Measurements from ENCODE around the gene MCTP1. TPM values are rescaled to one million over a fixed set of nuclear protein-coding genes. Genes with fewer than 3 reads are reported as not detected.

The MCTP1 gene
- total and polyA plus RNA-seq, 2 of the 13 experiments (the other 11 are each of a cell fraction or from before 2014, with no cell fraction given) = 0.15 to 0.48 TPM

DNA sequence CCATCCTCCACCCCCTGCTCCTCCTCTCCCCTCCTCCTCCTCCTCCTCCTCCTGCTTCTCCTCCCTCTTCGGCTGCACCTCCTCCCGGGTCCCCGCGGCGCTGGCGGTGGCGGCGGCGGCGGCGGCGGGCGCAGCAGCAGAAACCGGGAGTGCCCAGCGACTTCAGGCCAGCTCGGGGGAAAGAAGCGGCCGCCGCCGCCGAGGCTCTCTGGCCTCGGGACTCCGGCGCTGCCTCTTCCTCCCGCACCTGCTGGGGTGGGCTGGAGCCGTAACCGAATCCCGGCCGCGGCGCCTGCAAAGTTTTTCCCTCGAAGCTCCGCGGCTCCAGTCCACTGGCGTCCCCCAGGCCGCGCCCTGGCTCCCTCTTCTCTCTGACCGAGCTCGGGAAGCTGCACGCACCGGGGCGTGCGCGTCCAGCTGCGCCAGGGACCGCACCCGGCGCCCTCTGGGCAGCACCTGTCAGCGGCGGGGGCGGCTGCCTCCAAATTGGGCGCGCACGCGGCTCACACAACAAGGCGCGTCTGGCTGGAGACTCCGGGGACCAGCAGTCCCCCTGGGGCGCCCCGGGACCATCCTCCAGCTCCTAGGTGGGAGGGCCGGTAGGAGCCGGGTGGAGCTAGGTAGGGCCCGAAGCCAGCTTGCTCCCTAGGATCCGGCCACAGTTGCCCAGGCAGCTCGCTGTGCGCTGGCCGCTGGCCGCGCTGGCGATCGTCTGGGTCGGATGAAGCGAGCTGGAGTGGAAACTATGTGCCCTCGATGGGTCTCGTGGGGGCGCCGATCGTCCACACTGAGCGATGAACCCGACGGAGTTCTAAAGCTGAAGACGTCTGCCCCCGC is at the start of gene MCTP1 (continued):
- TF ChIP-seq, protein P1, sequence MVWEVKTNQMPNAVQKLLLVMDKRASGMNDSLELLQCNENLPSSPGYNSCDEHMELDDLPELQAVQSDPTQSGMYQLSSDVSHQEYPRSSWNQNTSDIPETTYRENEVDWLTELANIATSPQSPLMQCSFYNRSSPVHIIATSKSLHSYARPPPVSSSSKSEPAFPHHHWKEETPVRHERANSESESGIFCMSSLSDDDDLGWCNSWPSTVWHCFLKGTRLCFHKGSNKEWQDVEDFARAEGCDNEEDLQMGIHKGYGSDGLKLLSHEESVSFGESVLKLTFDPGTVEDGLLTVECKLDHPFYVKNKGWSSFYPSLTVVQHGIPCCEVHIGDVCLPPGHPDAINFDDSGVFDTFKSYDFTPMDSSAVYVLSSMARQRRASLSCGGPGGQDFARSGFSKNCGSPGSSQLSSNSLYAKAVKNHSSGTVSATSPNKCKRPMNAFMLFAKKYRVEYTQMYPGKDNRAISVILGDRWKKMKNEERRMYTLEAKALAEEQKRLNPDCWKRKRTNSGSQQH (CRISPR knock-in tag; IDR thresholded peaks at IDR 0.05; ENCODE audit: low read depth) = no peak

DNA sequence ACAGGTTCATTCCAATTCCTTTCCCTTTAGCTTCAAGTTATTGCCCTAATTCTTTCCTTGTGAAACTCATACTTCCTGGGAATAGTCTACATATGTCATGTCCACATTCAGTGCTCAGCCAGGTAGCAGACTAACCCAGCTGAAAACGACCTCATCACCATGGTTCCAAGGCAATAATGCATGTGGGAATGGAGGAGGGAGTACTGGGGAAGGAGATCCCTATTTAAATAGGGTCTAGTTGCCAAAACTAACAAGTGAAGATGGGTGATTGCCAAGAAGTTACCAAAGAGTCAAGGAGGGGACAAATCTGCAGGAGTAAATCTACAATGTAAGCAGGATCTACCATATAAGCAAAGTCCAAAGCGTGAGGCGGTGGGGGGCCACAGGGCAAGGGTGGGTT is 47.3 kb upstream of the MCTP1 start:
- no peak overlapping the region for H2AFZ ChIP-seq (ENCODE audit: low read length)
- CTCF ChIA-PET (ENCODE audit: low intra/inter-chr PET ratio, low total read pairs) = no interaction called here
- TF ChIP-seq PHF21A (CRISPR knock-in tag; IDR thresholded peaks at IDR 0.05) = no peak
- no peak for TF ChIP-seq ZNF83 (CRISPR knock-in tag; IDR thresholded peaks at IDR 0.05; ENCODE audit: borderline replicate concordance)
- no peak for TF ChIP-seq ZNF777 (CRISPR knock-in tag; IDR thresholded peaks at IDR 0.05)
- no peak for TF ChIP-seq ZBTB7A (CRISPR knock-in tag; IDR thresholded peaks at IDR 0.05)
- no peak for TF ChIP-seq CBX5 (CRISPR knock-in tag; IDR thresholded peaks at IDR 0.05; ENCODE audit: borderline replicate concordance)
- no peak for TF ChIP-seq NCOA2 (CRISPR knock-in tag; IDR thresholded peaks at IDR 0.05)
- TF ChIP-seq SP2 (CRISPR knock-in tag; IDR thresholded peaks at IDR 0.05) = no peak
- no peak for TF ChIP-seq BRF2 (CRISPR knock-in tag; IDR thresholded peaks at IDR 0.05)
- no peak for TF ChIP-seq NBN (conservative IDR thresholded peaks at IDR 0.05)
- TF ChIP-seq IRF1 (CRISPR knock-in tag; IDR thresholded peaks at IDR 0.05; ENCODE audit: low read depth) = no peak
- no peak for TF ChIP-seq CREB1 (IDR thresholded peaks at IDR 0.05)
- no peak for TF ChIP-seq CREB1 (CRISPR knock-in tag; IDR thresholded peaks at IDR 0.05)
- no peak for TF ChIP-seq TFE3 (CRISPR knock-in tag; IDR thresholded peaks at IDR 0.05)
- TF ChIP-seq TARDBP (CRISPR knock-in tag; IDR thresholded peaks at IDR 0.05) = no peak
- TF ChIP-seq, protein P2, sequence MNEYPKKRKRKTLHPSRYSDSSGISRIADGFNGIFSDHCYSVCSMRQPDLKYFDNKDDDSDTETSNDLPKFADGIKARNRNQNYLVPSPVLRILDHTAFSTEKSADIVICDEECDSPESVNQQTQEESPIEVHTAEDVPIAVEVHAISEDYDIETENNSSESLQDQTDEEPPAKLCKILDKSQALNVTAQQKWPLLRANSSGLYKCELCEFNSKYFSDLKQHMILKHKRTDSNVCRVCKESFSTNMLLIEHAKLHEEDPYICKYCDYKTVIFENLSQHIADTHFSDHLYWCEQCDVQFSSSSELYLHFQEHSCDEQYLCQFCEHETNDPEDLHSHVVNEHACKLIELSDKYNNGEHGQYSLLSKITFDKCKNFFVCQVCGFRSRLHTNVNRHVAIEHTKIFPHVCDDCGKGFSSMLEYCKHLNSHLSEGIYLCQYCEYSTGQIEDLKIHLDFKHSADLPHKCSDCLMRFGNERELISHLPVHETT (CRISPR knock-in tag; conservative IDR thresholded peaks at IDR 0.05) = no peak
- TF ChIP-seq ZSCAN30 (CRISPR knock-in tag; IDR thresholded peaks at IDR 0.05) = no peak
- TF ChIP-seq RFXANK (CRISPR knock-in tag; IDR thresholded peaks at IDR 0.05) = no peak
- no peak for TF ChIP-seq SPEN (CRISPR knock-in tag; IDR thresholded peaks at IDR 0.05; ENCODE audit: low read depth)

More for the DNA sequence above, 47.3 kb upstream of the MCTP1 start:
- Histone ChIP-seq H3K27me3 (ENCODE audit: control insufficient read depth in 1 of 2, insufficient read depth in 2 of 2, low read length in 2 of 2) (no peaks in the 10 kb centered on the region), H3K27ac (ENCODE audit: extremely low read length, insufficient read depth, low read length) (no peak overlapping the region), H3K79me2 (ENCODE audit: insufficient read depth, low read length) (no peaks in the 10 kb centered on the region), H3K36me3 (replicated peaks in 1 of 2; ENCODE audit: control insufficient read depth in 1 of 2, insufficient read depth in 2 of 2, low read length in 2 of 2) (no peaks in the 10 kb centered on the region), H3K4me3 (replicated peaks in 1 of 3; ENCODE audit: insufficient read depth in 1 of 3, low read depth in 2 of 3, low read length in 3 of 3) (no peak overlapping the region), H3K9ac (ENCODE audit: insufficient read depth, low read depth, low read length) (no peak overlapping the region), H3K9me3 (ENCODE audit: low read length) (no peaks in the 10 kb centered on the region), H3K4me1 (ENCODE audit: insufficient read depth, low read length) (no peaks in the 10 kb centered on the region), H3K4me2 (ENCODE audit: low read depth, low read length) (no peak overlapping the region), H4K20me1 (ENCODE audit: insufficient read depth, low read length) (no peaks in the 10 kb centered on the region)
- in situ Hi-C loops (cut with HindIII; ENCODE audit: extremely low pct_ligation_motif_present, low pct_unique_long_range_greater_than_20kb) = no loop called here
- intact Hi-C loops (cut with micrococcal nuclease; ENCODE audit: unreplicated experiment) = no loop called here
- POLR2A ChIA-PET = no interaction called here
- ATAC-seq (no peak), FAIRE-seq (no peak), DNase-seq (ENCODE audit: low spot score) (no peak)
- BruUV-seq (replicated peaks) = no TSS peak
- 6% methylated on average over 3 of the region's 3 CpGs for WGBS (ENCODE audit: low lambda C conversion rate)
